Vagina (tissue), 2 donors: ENCODE data around the gene ABTB1. TPM values are rescaled to one million over a fixed set of nuclear protein-coding genes. Genes with fewer than 3 reads are reported as not detected.

ENCODE experiments used
- DNase-seq, 2 donors: peaks; one replicate each; pipeline ENCODE4 v3.0.0-alpha.2; 2017; ENCODE audit errors: extremely low spot score in 2 of 2
- H3K27ac ChIP-seq: fragments of 200-600 bp; sonication (generic); one replicate; pipeline ENCODE4 v1.5.1; 2019
- H3K27me3 ChIP-seq: fragments of 200-600 bp; sonication (generic); one replicate; pipeline ENCODE4 v1.5.1; 2019
- H3K36me3 ChIP-seq, 2 donors: fragments of 200-600 bp; sonication (generic); one replicate each; pipeline ENCODE4 v1.5.1; 2017 to 2019
- H3K4me1 ChIP-seq: fragments of 200-600 bp; sonication (generic); one replicate; pipeline ENCODE4 v1.5.1; 2019
- H3K4me3 ChIP-seq, 2 donors: fragments of 200-600 bp; sonication (generic); 1 replicate in 1 of 2; 2 replicates in 1 of 2; pipeline ENCODE4 v1.5.1; 2016 to 2019
- H3K9me3 ChIP-seq: fragments of 200-600 bp; sonication (generic); one replicate; pipeline ENCODE4 v1.5.1; 2019
- POLR2A ChIP-seq, 2 donors: fragments of 450-650 bp; IDR thresholded peaks; one replicate each; pipeline ENCODE4 v1.6.1; 2017; ENCODE audit warnings: antibody characterized with exemption in 2 of 2, mild to moderate bottlenecking in 2 of 2, moderate library complexity in 2 of 2
- POLR2AphosphoS5 ChIP-seq, 2 donors: sonication (generic); formaldehyde crosslinking; IDR thresholded peaks; one replicate each; pipeline ENCODE4 v1.9.0; 2017; ENCODE audit warnings: antibody characterized with exemption in 2 of 2, mild to moderate bottlenecking in 2 of 2, low read depth in 1 of 2; ENCODE audit not compliant: insufficient read depth in 1 of 2
- intact Hi-C: fragments of 100-400 bp; cut with DNase I; formaldehyde crosslinking; loops from one replicate; pipeline ENCODE4 v1.15.1; 2023
- total RNA-seq: library from RNA; depleted of rRNA; stranded (reverse); fragments of >200 nt; gene quantifications from one replicate; pipeline ENCODE4 v1.2.3, GENCODE V29; 2016
- TF ChIP-seq, protein P1 (sequence below), 3 experiments: fragments of 450-650 bp in 2 of 3; fragments of 200-600 bp in 1 of 3; sonication (generic) in 1 of 3; IDR thresholded peaks; one replicate each; pipeline ENCODE4 v1.5.1; 2017 to 2019; ENCODE audit warnings: antibody characterized with exemption in 3 of 3, mild to moderate bottlenecking in 2 of 3, moderate library complexity in 2 of 3

Gene ABTB1
- total RNA-seq, 1 donor from 2014 or later: 59.7 TPM

GRCh38 chr3:127690823-127691452 is 18.2 kb downstream of the ABTB1 start:
- DNase-seq: no peak
- peaks cover 13% of the 10 kb centered on the region for H3K4me1 ChIP-seq
- H3K4me3 ChIP-seq: no peak overlapping the region
- peak overlapping the region; percentile 51 for H3K27ac ChIP-seq
- no peaks in the 10 kb centered on the region for H3K27me3 ChIP-seq
- intact Hi-C loops: loop anchor here (10.0 kb wide), 1 partner anchor 54 kb away; no protein-coding TSS in a partner anchor
- H3K9me3 ChIP-seq: no peaks in the 10 kb centered on the region
- no peak for TF ChIP-seq POLR2AphosphoS5 (IDR thresholded peaks at IDR 0.05; ENCODE audit: insufficient read depth in 1 of 2, low read depth in 1 of 2)
- TF ChIP-seq, protein P1, sequence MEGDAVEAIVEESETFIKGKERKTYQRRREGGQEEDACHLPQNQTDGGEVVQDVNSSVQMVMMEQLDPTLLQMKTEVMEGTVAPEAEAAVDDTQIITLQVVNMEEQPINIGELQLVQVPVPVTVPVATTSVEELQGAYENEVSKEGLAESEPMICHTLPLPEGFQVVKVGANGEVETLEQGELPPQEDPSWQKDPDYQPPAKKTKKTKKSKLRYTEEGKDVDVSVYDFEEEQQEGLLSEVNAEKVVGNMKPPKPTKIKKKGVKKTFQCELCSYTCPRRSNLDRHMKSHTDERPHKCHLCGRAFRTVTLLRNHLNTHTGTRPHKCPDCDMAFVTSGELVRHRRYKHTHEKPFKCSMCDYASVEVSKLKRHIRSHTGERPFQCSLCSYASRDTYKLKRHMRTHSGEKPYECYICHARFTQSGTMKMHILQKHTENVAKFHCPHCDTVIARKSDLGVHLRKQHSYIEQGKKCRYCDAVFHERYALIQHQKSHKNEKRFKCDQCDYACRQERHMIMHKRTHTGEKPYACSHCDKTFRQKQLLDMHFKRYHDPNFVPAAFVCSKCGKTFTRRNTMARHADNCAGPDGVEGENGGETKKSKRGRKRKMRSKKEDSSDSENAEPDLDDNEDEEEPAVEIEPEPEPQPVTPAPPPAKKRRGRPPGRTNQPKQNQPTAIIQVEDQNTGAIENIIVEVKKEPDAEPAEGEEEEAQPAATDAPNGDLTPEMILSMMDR (IDR thresholded peaks at IDR 0.05): peak in 1 of 3 experiments; percentile 28
- H3K36me3 ChIP-seq: no peaks in the 10 kb centered on the region

DNA sequence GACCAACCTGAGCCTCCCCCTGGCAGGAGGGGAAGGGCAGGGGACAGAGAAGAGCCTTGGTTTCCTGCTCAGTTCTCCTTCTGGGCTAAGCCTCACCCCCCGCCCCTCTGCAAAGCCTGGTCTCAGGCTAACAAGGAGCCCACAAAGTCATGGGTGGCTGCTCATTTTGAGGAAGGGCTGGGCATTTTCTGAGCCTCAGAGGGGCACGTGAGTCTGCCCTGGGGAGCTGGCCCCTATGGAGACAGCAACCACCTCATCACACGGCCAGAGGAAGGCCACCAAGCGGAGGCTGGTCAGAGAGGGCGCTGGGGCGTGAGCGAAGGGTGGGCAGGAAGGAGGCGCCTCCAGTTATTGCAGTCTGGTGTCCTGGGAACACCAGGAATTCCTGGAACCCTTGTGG is 18.7 kb downstream of the ABTB1 start:
- Histone ChIP-seq H3K9me3 (no peaks in the 10 kb centered on the region), H3K27ac (no peak overlapping the region), H3K4me3 (no peak overlapping the region), H3K36me3 (no peaks in the 10 kb centered on the region), H3K27me3 (no peaks in the 10 kb centered on the region), H3K4me1 (peaks cover 16% of the 10 kb centered on the region)
- DNase-seq: no peak
- TF ChIP-seq POLR2AphosphoS5 (IDR thresholded peaks at IDR 0.05; ENCODE audit: insufficient read depth in 1 of 2, low read depth in 1 of 2): no peak
- TF ChIP-seq POLR2A (IDR thresholded peaks at IDR 0.05): no peak
- TF ChIP-seq, protein P1 (IDR thresholded peaks at IDR 0.05): no peak
- intact Hi-C loops: loop anchor here (10.0 kb wide), 1 partner anchor 53 kb away; no protein-coding TSS in a partner anchor

DNA sequence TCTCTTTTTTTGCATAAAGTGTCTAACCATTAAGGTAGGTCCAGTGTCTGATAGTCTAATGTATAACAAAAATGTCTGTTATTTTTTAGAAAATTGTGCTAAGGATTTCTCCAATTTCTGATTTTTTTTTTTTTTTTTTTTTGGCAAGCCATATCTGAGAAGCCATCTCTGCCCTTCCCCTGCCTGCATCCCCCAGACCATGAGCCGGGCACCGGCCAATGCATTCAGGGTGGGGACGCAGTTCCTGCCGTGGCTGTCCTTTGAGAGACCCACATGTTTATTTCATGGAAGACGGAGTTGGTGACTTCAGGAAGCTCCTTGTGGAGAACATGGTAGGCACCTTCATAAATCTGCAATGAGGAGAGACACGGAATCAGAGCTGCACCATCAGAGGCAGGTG is 19.2 kb downstream of the ABTB1 start:
- H3K4me1 ChIP-seq: peaks cover 20% of the 10 kb centered on the region
- no peaks in the 10 kb centered on the region for H3K27me3 ChIP-seq
- no peaks in the 10 kb centered on the region for H3K9me3 ChIP-seq
- DNase-seq: no peak
- H3K36me3 ChIP-seq: no peaks in the 10 kb centered on the region
- H3K27ac ChIP-seq: no peak overlapping the region
- intact Hi-C loops: loop anchor here (10.0 kb wide), 1 partner anchor 53 kb away; no protein-coding TSS in a partner anchor
- TF ChIP-seq POLR2AphosphoS5 (IDR thresholded peaks at IDR 0.05; ENCODE audit: insufficient read depth in 1 of 2, low read depth in 1 of 2): no peak
- TF ChIP-seq, protein P1 (IDR thresholded peaks at IDR 0.05): no peak
- no peak for TF ChIP-seq POLR2A (IDR thresholded peaks at IDR 0.05)
- no peak overlapping the region for H3K4me3 ChIP-seq

DNA sequence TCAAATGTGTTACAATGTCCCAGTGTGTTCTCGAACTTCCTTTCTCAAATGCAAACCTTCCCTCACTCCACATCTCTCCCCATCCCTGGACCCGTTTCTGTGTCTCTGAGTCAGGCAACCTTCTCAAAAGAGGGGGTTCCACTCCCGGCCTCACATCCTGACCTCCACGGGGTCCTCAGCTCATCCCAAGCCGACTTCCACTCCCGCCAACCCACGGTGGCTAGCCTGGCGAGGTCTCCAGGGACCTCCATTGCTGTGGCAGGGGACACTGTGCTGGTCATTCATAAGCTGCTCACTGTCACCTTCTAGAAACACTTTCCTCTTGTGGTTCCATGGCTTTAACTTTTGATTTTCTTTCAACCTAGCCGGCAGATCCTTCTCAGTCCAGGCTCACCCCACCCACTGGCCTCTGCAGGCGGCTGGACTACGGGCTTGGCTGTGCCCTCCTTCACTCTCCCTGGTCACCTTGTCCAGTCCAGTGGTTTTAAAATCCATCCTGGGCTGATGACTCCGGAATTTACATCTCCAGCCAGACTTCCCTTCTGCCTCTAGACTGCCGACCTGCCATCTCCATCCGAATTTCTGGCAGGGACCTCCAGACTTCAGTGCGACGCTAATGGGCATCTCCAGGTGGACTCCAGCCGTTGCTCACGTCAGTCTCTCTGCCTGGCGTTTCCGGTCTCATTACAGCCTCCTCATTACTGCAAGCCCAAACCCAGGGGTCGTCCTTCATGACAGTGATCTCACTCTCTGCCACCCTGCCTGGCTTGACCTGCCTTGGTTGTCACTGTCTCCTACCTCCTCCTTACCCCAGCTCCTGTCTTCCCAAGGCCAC is 20.0 kb downstream of the ABTB1 start:
- no peaks in the 10 kb centered on the region for H3K36me3 ChIP-seq
- no peak overlapping the region for H3K27ac ChIP-seq
- peaks cover 28% of the 10 kb centered on the region for H3K4me1 ChIP-seq
- DNase-seq: no peak
- TF ChIP-seq, protein P1 (IDR thresholded peaks at IDR 0.05): no peak
- no peak for TF ChIP-seq POLR2AphosphoS5 (IDR thresholded peaks at IDR 0.05; ENCODE audit: insufficient read depth in 1 of 2, low read depth in 1 of 2)
- no peak for TF ChIP-seq POLR2A (IDR thresholded peaks at IDR 0.05)
- H3K4me3 ChIP-seq: no peak overlapping the region
- no peaks in the 10 kb centered on the region for H3K27me3 ChIP-seq
- intact Hi-C loops: loop anchor here (10.0 kb wide), 1 partner anchor 52 kb away; no protein-coding TSS in a partner anchor
- H3K9me3 ChIP-seq: no peaks in the 10 kb centered on the region
